HG03103 (cell line): Measurements from ENCODE around the gene ZNF576.
"Not testable (repeated sequence)": the region's sequence is repeated elsewhere in the genome, so short reads cannot be mapped to it uniquely, and the experiment has no call there.

Experiments used
- ATAC-seq: cut with Tn5 transposase; IDR thresholded peaks from one replicate; pipeline ENCODE4 v1.9.1; 2021; ENCODE audit warnings: low read depth; ENCODE audit not compliant: unreplicated experiment

Gene ZNF576

DNA sequence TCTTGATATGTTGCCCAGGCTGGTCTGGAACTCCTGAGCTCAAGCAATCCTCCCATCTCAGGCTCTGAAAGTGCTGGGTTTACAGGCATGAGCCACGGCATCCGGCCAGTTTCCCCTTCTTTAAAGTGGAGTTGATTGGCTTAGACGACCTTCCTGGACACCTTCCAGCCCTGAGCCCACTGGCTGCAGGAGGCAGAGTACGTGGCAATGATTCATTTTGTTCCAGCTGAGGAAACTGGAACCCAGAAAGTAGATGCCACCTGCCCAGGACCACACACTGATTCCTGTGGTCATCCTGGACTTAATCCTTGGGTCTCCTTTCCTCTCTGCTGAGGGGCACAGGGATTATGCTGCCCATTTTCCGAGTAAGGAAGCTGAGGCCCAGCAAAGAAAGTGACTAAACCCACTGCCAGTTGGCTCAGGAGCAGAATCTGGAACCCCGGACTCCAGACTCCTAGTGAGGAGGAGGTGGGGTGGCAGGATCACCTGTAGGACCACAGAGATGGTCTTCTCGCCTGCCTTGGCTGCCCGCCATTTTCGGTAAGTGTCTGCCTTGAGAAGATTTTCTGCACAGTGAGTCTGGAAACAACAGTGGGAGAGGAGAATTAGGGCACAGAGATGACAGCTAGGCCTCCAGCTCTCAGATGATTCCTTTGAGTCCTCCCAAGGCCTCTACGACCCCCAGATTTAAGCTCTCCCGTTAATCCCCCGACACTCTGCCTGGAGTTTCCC, 21.8 kb upstream of the ZNF576 start:
- ATAC-seq: no peak

DNA sequence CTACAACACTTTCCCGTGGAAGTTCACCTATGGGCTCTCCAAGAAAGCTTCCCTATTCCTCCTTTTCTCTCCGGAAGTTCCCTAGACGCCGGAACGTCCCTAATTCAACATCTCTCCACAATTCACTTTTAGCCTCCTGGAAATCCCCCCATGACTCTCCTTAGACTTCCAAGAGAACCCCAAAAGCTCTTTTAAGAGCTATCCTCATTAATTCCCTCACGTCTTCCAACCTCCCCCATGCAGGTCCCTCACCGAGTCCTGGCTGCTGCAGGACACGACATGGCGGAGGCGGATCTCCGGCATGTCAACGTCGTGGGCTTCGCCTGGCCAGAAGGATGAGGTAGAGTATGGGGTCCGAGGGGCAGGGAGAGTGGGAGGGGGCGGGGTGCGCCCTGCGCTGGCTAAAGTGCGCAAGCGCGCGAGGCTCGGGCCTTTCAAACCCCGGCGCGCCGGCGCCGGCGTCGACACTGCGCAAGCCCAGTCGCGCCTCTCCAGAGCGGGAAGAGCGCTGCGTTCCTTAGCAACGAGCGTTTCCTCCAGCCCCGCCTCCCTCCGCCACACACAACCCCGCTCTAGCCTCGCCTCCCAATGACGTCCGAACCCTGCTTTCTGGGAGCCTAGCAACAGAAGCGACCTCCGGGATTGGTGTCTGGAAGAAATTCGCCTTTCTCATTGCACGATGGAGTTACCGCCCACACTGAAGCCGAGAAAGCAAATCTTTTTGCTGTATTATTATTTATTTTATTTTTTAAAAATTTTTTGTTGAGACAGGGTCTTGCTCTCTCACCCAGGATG, 21.0 kb upstream of the ZNF576 start, which contains the start of the genes PINLYP and XRCC1:
Gene PINLYP (plus strand): TSS at position 646 of the 795 bp plus-strand sequence. CDS start 1,391 bp downstream, outside the sequence.
Gene XRCC1 (minus strand): TSS at position 372 of the 795 bp plus-strand sequence. CDS start 69 bp downstream, at position 303.
- peak; percentile 96 for ATAC-seq

DNA sequence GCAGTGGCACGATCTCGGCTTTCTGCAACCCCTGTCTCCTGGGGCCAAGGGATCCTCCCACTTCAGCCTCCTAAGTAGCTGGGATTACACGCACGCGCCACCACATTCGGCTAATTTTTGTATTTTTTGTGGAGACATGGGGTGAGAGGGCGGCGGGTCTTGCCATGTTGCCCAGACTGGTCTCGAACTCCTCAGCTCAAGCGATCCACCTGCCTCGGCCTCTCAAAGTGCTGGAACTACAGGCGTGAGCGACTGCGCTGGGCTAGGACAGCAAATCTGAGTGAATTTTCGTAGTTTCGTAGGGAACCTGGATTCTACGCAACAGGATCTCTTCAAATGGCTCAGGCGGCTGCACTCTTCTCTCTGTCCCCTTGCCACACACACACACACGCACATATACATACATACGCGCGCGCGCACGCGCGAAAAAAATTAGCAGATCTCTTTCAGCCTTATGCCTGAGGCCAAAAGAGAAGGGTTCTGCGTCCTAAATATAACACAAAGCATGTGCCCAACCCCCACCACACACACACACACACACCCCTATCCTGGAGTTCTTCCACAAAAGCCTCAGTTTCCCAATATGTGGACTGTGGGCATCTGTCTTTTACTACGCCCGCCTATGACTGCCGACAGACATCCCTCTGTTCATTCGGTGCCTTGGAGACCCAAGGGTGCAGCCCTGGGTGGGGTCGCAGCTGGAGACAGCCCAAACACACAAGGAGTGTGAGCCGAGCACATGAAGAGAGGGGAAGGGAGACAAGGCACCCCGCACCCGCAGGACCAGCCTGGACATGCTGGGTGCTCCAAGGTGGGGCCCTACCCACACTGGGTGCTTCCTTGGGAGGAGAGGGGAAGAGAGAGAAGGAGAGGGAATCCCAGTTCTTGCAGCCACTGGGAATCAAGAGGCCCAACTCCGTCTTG, 20.2 kb upstream of the ZNF576 start:
- no peak for ATAC-seq

DNA sequence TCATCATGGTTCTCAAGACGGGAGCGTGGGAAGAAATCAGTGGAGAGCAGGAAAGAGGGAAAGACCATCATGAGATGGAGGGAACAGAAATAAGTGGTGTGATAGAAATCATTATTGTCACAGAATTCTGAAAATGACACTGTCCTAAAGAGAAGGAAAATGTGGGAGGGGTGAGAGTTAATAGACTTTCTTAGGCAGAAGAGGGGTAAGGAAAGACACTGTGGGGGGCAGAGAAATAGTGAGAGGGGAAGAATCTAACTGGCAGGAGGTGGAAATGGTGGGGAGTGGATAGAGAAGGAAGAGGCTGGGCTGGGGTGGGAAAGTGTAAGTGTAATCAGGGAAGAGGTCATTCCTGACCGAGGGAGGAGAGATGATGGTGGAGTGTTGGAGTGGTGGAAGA, 17.6 kb upstream of the ZNF576 start:
- no peak for ATAC-seq

DNA sequence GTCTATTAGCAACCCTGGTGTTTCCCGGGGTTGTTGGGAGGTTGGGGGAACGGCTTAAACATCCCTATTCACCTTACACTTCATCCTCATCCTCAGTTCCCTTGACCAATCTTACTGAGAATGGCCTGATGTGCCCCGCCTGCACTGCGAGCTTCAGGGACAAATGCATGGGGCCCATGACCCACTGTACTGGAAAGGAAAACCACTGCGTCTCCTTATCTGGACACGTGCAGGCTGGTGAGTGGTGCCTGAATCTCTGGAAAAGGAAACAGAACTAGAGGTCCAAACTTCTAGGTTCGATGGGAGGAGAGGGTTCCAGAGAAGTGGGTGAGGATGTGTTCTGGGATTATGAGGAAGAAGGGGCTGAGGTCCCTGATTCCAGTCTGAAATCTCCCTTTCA, 14.9 kb upstream of the ZNF576 start:
- ATAC-seq: no peak

DNA sequence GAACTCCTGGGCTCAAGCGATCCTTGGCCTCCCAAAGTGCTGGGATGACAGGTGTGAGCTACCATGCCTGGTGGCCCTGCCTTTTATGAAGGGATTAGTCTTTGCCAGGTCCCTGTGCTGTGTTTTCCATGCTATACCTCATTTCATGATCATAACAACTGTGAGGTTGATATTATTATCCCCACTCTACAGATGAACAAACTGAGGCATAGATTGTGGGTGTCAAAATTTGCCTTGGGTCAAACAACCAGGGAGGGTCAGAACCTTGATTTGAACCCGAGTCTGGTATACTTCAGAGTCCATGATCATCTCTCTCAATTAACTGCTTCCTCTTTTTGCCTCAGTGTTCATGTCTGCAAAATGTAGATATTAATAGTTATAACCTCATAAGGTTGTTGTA, 13.9 kb upstream of the ZNF576 start:
- no peak for ATAC-seq

DNA sequence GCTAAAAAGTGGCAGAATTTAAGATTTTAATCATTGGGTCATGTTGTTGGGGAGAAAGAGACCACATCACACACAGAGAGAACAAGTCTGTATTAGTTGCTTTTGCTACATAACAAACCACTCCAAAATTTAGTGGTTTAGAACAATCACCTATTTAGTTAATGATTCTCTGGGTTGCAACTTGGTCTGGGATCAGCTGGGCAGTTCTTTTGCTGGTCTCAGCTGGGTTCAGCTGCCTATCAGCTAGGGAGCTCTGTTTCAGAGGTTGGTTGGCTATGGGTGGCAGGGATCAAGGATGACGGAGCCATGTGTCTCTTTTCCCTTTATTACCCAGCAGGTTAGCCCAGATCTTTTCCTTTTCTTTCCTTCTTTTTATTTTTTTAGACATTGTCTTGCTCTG, 11.9 kb upstream of the ZNF576 start:
- ATAC-seq: no peak

DNA sequence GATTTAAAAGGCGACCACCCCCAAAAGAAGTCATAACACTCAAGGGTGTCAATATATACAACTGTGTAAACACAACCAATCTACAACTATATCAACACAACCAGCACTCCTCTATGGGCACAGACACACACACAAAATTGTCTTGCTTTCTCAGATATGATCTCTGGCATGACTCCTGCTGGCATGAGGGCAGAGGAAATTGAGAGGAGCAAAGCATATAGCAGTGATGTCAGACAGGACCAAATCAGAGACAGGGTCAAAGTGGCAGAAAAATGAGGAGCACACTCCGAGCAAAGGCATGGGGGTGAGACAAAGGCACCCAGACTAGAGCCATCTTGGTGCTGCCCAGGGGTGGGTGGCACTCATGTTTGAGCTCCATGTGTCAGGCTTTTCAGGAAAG, 10.0 kb upstream of the ZNF576 start:
- no peak for ATAC-seq

DNA sequence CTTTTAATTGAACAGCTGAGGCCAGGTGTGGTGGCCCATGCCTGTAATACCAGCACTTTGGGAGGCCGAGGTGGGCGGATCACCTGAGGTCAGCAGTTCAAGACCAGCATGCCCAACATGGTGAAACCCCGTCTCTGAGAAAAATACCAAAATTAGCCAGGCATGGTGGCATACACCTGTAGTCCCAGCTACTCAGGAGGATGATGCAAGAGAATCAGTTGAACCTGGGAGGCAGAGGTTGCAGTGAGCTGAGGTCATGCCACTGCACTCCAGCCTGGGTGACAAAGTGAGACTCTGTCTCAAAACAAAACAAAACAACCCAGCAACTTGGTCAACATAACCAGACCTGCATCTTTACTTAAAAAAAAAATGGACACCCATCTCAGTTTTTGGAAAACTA, 9.4 kb upstream of the ZNF576 start:
- ATAC-seq: not testable (repeated sequence)

DNA sequence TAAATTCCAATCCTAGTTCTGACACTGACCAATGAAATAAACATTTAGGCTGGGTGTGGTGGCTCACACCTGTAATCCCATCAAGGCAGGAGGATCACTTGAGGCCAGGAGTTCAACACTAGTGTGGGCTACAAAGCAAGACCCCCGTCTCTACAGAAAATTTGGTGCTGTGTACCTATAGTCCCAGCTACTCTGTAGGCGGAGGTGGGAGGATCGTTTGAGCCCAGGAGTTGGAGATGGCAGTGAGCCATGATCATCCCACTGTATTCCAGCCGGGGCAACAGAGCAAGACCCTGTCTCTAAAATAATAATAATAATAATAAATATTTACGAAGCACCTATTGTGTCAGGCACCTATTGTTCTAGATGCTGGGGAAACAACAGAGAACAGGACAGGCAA, 7.1 kb upstream of the ZNF576 start:
- ATAC-seq: no peak

DNA sequence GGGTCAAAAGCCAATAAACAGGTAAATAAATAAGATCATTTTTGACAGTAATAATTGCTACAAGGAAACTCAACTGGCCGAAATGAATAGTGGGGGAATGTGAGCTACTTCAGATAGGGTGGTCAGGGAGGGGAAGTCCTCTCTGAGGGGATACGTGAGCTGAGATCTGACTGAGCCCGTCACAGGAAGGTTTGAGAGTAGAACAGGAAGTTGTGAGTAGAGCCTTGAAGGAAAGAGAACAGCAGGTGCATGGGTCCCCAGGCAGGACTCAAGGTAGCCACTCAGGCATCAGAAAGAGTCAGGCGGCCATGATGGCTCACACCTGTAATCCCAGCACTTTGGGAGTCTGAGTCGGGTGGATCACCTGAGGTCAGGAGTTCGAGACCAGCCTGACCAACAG, 6.7 kb upstream of the ZNF576 start:
- ATAC-seq: no peak

DNA sequence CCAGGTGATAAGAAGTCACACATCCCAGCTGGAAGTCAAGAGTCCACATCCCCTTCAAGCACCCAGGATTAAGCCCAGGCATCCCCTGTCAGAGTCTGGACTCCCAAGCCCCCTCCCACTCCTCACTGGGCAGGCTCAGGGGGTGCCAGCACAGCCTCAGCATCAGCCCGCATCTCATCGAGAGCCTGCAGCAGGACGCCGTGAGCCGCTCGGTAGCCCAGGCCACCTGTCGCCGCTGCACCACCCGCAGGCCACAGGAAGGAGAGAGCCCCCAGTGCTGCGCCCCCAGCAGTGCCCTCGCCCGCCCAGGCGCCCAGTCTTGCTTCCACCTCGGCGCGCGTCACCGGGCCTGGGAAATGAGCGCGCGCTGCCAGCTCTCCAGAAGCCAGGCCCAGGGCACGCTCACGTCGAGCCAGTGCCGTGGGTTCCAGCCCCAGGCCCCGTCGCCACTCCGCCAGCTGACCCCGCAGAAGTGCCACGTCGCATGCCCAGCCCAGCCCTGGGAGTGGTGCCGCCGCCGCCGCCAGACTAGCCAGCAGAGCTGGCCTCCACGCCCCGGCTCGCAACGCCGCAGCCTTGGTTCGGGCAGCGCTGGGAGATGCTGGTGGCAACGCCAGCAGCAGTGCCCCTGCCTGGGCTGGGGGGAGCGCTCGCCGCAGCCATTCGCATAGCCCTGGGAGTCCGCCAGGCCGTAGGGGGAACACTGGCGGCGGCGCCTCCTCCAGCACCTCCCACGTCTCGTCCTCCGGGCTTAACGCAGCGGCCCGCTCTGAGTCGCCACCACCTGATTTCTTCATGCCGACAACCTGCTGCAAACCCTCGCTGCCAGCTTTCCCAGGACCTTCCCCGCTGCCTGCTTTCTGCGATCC, 4.3 kb upstream of the ZNF576 start:
- ATAC-seq: no peak

DNA sequence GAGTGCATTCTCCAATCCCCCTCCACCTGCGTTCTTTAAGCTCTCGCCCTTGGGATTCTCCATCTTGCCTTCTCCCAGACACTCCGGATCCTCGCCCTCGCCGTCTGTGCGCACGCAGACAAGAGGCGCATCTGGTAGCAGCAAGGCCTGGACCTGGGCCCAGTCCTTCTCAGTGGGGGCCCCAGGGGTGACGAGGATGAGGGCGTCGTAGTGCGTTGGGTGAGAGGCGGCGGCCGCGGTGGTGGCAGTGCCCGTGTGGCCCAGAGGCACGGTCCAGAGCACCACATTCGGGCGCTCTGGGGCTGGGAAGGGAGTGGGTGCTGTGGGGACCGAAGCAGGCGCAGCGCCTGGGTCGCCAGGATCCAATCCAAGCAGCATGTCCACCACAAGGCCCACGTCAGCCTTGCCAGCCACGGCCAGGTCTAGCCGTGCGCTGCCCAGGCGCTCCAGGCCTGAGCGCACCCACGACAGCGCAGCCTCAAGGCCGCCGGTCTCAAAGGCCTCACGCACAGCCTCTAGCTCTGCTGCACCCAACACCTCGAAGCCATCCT, 3.5 kb upstream of the ZNF576 start:
- no peak for ATAC-seq

DNA sequence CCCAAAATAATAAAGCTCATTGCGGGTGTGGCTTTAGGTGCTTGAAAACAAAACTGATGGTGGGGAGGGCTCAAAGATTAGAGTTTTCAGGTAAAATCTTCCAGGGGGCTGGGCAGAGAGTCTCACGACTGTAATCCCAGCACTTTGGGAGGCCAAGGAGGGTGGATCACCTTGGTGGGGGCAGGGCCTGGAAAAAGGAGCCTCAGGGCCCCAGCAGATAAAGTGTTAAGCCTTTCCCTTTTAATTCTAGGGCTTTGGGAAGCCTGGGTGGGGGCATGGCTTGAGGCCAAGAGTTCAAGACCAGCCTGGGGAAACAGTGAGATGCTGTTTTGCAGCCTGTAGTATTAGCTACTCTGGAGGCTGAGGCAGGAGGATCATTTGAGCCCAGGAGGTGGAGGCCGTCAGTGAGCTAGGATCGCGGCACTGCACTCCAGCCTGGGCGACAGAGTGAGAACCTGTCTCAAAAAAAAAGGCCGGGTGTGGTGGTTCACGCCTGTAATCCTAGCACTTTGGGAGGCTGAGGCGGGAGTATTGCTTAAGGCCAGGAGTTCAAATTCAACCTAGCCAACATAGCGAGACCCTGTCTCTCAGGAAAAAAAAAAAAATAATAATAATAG, 2.2 kb upstream of the ZNF576 start:
- no peak for ATAC-seq

DNA sequence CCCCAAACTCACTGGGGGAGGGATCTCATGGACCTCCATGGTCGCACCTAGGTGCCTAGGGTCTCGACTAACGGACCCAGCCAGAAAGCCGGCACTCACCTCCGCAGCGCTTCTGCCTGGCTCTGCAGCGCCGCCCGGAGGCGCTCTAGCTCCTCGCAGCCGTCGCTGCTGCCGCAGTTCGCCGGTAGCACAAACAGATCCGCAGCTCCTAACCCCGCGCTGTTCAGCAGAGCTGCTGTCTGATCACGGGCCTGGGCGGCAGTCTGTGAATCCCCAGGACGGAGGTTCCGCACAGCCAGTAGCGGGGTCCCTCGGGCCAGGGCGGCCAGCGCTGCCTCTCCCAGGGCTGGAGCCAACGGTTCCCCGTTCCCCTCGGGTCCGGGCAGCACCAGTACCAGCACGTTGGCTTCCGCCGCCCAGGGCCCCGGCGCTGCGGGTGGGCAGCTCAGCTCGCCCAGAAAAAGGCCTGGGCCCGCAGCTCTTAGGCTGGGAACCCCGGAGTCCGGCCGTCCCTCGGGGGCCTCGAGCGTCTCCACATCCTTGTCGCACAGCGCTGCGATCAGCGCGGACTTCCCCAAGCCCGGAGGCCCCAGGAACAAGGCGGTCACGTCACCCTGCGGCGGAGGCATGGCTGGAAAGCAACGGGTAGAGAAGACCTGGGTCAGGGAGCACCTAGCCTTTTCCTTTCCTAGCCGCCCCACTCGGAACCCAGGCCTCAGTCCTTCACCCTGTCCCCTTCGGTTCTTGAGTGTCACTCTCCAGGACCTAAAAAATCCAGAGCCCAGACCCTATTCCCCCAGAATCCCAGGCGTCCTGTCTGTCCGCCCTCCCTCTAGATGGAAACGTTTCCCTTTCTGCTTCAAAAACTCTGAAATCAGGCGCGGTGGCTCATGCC, 1.4 kb upstream of the ZNF576 start:
- no peak for ATAC-seq

DNA sequence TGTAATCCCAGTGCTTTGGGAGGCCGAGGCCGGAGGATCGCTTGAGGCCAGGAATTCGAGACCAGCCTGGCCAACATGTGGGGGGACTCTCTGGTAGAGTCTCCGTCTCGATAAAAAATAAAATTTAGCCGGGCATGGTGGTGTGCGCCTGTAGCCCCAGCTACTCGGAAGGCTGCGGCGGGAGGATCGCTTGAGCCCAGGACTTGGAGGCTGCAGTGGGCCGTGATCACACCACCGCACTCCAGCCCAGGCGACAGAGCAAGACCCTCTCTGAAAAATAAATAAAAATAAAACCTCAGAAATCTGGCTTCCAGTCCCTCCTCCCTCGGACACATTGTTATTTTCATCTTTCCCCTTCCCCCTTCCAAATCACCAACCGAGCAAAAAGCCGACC, 793 bp upstream of the ZNF576 start:
- ATAC-seq: no peak

DNA sequence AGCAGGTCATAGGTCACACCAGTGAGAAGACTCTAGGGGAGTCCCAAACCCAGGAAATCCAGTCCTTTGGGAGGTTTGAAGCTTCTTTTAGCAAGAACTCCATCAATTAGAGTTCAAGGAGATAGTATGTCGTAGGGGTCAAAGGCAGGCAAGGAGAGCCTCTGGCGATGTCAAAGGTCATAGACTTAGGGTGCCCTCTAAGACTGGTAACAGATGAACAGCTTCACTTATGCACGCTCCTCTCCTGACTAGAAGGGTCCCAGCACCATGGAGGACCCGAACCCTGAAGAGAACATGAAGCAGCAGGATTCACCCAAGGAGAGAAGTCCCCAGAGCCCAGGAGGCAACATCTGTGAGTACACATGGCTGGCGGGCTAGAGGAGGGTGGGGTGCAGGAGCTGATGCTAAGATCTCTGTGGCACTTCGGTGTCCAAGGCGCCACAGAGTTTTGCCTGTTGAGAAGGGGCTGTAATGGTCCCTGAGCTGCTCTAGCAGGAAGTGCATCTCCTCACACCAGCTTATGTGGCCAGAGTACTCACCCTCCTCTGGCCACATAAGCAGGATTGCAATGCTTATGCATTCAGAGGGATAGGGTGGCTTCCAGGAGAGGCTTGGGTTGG, 557 bp downstream of the ZNF576 start:
- no peak for ATAC-seq

DNA sequence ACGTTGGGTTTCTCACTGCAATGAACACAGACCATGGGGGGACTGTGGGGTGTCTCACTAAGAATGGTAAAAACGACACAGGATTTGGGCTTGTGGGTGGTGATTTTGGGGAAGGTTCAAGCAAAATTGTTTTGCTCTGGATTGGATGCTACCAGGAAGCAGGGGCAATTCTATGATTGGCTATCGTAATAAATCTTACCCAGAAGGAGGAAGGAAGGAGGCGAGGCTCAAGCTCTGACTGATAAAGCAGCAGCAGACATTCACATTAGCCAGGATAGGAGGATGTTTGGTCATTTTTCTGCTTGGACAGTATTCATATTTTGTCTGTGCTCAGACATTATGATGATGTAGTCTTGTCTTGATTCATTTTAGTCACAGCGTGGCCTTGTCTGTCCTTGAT, 1.5 kb downstream of the ZNF576 start:
- no peak for ATAC-seq
